ENCODE results near the gene HESX1. TPM values are rescaled to one million over a fixed set of nuclear protein-coding genes. Genes with fewer than 3 reads are reported as not detected.

Gene HESX1
- polyA plus RNA-seq, 3 donors from 2014 or later: not detected

DNA sequence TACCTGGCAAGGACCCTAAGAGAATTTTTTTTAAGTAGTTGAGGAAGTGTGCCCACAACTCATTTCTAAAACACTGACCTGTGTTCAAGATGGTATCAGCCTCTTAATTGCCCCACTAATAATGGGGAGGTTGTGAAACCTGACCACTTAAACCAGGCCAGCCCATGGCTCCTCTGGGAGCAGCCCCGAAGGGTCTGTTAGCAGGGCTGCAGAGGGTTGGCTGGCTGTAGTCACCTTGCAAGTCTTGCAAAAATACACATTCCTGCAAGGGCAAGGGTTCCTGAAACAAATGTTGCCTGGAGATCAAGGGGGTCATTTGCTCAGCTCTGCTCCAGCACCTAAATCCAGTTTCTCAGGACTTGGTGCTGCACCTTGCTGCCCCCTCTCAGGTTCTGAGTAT lies 37.9 kb downstream of the HESX1 start:
- Mint-ChIP-seq H3K27me3 (ENCODE audit: low read depth in 3 of 3) (peaks cover 16 to 31% (median 19%) of the 10 kb centered on the region in 3 donors), H3K27ac (no peak overlapping the region), H3K36me3 (no peaks in the 10 kb centered on the region), H3K4me1 (peaks cover 19 to 28% of the 10 kb centered on the region in 2 donors), H3K4me3 (no peak overlapping the region), H3K9me3 (no peaks in the 10 kb centered on the region)
- DNase-seq: no peak

GRCh38 chr3:57160765-57161538 lies 38.8 kb downstream of the HESX1 start:
- H3K4me1 Mint-ChIP-seq: peaks cover 19 to 25% of the 10 kb centered on the region in 2 donors
- H3K27ac Mint-ChIP-seq: no peak overlapping the region
- no peak for DNase-seq
- H3K9me3 Mint-ChIP-seq: peaks cover 0 to 3% (median 0%) of the 10 kb centered on the region in 6 donors
- H3K4me3 Mint-ChIP-seq: no peak overlapping the region
- no peaks in the 10 kb centered on the region for H3K36me3 Mint-ChIP-seq
- H3K27me3 Mint-ChIP-seq (ENCODE audit: low read depth in 3 of 3): peaks cover 13 to 30% (median 15%) of the 10 kb centered on the region in 3 donors

GRCh38 chr3:57160076-57160764 lies 39.6 kb downstream of the HESX1 start:
- H3K4me3 Mint-ChIP-seq: no peak overlapping the region

GRCh38 chr3:57158813-57159738 lies 40.7 kb downstream of the HESX1 start:
- Mint-ChIP-seq H3K4me3 (peak overlapping the region in 4 of 5 donors; percentile 1 to 59 (median 40)), H3K27ac (no peak overlapping the region), H3K9me3 (peaks cover 0 to 3% (median 0%) of the 10 kb centered on the region in 6 donors), H3K4me1 (peaks cover 13 to 14% of the 10 kb centered on the region in 2 donors), H3K27me3 (ENCODE audit: low read depth in 3 of 3) (peaks cover 8 to 22% (median 10%) of the 10 kb centered on the region in 3 donors), H3K36me3 (no peaks in the 10 kb centered on the region)
- peak in 1 of 3 donors; percentile 10 for DNase-seq

More at GRCh38 chr3:57160076-57160764, 39.6 kb downstream of the HESX1 start:
- Mint-ChIP-seq H3K27me3 (ENCODE audit: low read depth in 3 of 3) (peaks cover 8 to 23% (median 12%) of the 10 kb centered on the region in 3 donors), H3K36me3 (no peaks in the 10 kb centered on the region), H3K9me3 (peaks cover 0 to 3% (median 0%) of the 10 kb centered on the region in 6 donors), H3K27ac (no peak overlapping the region), H3K4me1 (peaks cover 17 to 19% of the 10 kb centered on the region in 2 donors)
- no peak for DNase-seq

DNA sequence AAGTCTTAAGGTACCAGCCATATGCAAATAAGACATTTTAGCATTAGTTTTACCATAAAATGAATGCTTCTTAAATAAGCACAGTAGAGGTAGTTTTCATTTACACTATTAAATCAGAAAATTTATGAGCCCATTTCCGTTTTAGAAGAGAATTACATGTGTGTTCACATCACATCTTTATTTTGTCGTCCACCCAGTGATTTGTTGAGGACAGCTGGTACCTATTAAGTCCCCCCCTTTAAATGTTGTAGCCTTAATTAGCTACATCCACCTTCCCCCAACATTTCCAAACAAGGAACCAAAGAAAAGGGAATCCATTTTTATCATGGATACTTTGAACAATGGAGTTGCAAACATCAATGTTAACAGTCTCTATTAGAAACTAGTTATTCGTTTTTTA lies 41.5 kb downstream of the HESX1 start:
- peaks cover 0 to 3% (median 0%) of the 10 kb centered on the region in 6 donors for H3K9me3 Mint-ChIP-seq
- peaks cover 11 to 12% of the 10 kb centered on the region in 2 donors for H3K4me1 Mint-ChIP-seq
- no peak overlapping the region for H3K27ac Mint-ChIP-seq
- no peak for DNase-seq
- peaks cover 7 to 22% (median 8%) of the 10 kb centered on the region in 3 donors for H3K27me3 Mint-ChIP-seq (ENCODE audit: low read depth in 3 of 3)
- H3K36me3 Mint-ChIP-seq: no peaks in the 10 kb centered on the region
- no peak overlapping the region for H3K4me3 Mint-ChIP-seq

DNA sequence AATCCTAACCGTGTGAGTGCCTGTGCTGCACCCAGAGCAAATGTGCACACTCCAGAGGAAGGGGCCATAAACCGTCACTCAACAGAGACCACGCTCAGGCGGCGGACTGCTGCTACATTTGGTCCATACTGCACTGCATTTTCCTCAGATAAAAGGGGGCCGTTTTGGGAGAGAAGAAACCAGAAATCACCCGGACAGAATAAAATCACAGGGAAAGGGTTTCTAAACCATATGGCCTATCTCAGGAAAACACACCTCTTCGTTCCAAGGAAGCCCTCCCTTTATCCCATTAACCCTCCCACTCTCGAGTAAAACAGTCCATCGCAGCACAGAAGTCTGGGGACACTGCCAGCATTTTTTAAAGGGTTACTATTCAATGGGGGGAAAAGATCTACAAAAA lies 42.2 kb downstream of the HESX1 start:
- Mint-ChIP-seq H3K4me3 (no peak overlapping the region), H3K36me3 (no peaks in the 10 kb centered on the region), H3K27me3 (ENCODE audit: low read depth in 3 of 3) (peaks cover 6 to 14% (median 7%) of the 10 kb centered on the region in 3 donors), H3K27ac (no peak overlapping the region), H3K4me1 (peaks cover 11 to 12% of the 10 kb centered on the region in 2 donors), H3K9me3 (peaks cover 0 to 3% (median 0%) of the 10 kb centered on the region in 6 donors)
- no peak for DNase-seq

DNA sequence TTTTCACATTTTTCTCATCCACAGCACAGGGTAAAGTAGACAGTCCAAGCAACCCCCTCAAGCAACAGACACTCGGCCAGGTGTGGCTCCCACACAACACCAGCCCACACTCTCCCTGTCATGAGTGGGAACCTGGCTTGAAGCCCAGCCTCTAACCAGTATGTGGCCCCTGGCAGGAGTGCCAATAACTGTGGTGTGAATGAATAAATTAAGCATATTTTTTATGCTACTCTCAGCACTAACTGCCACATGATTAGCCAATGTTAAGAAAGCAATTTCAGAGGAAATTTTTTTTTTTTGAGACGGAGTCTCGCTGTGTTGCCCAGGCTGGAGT lies 44.5 kb downstream of the HESX1 start:
- Mint-ChIP-seq H3K4me1 (peaks cover 11 to 12% of the 10 kb centered on the region in 2 donors), H3K4me3 (no peak overlapping the region), H3K36me3 (no peaks in the 10 kb centered on the region), H3K27me3 (ENCODE audit: low read depth in 3 of 3) (peaks cover 1 to 8% (median 8%) of the 10 kb centered on the region in 3 donors), H3K27ac (no peak overlapping the region), H3K9me3 (peaks cover 0 to 3% (median 0%) of the 10 kb centered on the region in 6 donors)
- no peak for DNase-seq

GRCh38 chr3:57154470-57155309 lies 45.1 kb downstream of the HESX1 start:
- Mint-ChIP-seq H3K36me3 (no peaks in the 10 kb centered on the region), H3K4me3 (no peak overlapping the region), H3K4me1 (peaks cover 11 to 12% of the 10 kb centered on the region in 2 donors), H3K27ac (no peak overlapping the region), H3K9me3 (peaks cover 0 to 3% (median 0%) of the 10 kb centered on the region in 6 donors), H3K27me3 (ENCODE audit: low read depth in 3 of 3) (peaks cover 1 to 9% (median 8%) of the 10 kb centered on the region in 3 donors)
- DNase-seq: no peak

GRCh38 chr3:57152151-57153143 lies 47.3 kb downstream of the HESX1 start:
- Mint-ChIP-seq H3K27me3 (ENCODE audit: low read depth in 3 of 3) (peaks cover 1 to 6% (median 5%) of the 10 kb centered on the region in 3 donors), H3K36me3 (no peaks in the 10 kb centered on the region), H3K27ac (no peak overlapping the region), H3K4me3 (no peak overlapping the region), H3K4me1 (no peaks in the 10 kb centered on the region), H3K9me3 (peaks cover 0 to 3% (median 0%) of the 10 kb centered on the region in 6 donors)
- no peak for DNase-seq

DNA sequence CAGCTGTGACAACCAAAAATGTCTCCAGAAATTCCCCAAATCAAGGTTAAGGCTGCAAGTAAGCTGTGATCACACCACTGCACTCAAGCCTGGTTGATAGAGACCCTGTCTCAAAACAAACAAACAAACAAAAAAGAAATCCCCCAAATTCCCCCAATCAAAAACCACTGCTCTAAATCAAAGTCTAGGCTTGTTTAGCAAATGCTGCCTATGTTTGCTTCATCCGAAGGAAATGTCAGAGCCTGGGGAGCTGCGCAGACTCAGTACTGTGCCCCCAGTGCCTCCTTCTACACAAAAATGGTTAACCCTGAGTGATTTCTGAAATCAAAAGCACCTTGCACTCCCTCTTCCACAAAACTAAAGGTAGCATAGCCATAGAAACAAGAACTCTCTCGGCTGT lies 48.0 kb downstream of the HESX1 start:
- H3K27ac Mint-ChIP-seq: no peak overlapping the region
- H3K27me3 Mint-ChIP-seq (ENCODE audit: low read depth in 3 of 3): peaks cover 1 to 6% (median 5%) of the 10 kb centered on the region in 3 donors
- H3K4me3 Mint-ChIP-seq: no peak overlapping the region
- peaks cover 0 to 1% (median 0%) of the 10 kb centered on the region in 6 donors for H3K9me3 Mint-ChIP-seq
- no peaks in the 10 kb centered on the region for H3K4me1 Mint-ChIP-seq
- no peaks in the 10 kb centered on the region for H3K36me3 Mint-ChIP-seq
- DNase-seq: no peak

DNA sequence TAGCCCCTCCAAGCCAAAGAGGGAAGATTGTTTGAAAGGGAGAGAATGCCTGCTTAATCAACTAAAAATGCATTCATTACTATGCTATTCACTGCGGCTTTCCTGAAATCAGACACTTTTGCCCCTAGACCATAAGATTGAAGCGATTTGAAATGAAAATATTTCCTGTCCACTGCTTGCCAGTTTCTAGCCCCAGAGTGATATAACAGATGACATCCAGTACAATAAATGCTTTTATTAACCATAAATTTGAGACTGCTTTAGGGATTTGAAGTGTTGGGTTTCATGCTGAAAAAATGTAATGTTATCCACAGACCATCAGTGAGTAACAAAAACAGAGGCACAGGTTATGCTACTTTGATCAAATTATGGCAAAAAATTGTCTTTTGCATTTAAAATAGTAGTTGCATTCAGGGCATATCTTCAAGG lies 48.7 kb downstream of the HESX1 start:
- no peaks in the 10 kb centered on the region for H3K9me3 Mint-ChIP-seq
- H3K4me3 Mint-ChIP-seq: no peak overlapping the region
- H3K27me3 Mint-ChIP-seq (ENCODE audit: low read depth in 3 of 3): peaks cover 0 to 6% (median 5%) of the 10 kb centered on the region in 3 donors
- H3K4me1 Mint-ChIP-seq: no peaks in the 10 kb centered on the region
- H3K36me3 Mint-ChIP-seq: no peaks in the 10 kb centered on the region
- no peak for DNase-seq
- H3K27ac Mint-ChIP-seq: no peak overlapping the region

- Mint-ChIP-seq H3K9me3 (no peaks in the 10 kb centered on the region), H3K4me1 (no peaks in the 10 kb centered on the region), H3K27ac (no peak overlapping the region), H3K27me3 (ENCODE audit: low read depth in 3 of 3) (peaks cover 0 to 6% (median 5%) of the 10 kb centered on the region in 3 donors), H3K4me3 (no peak overlapping the region), H3K36me3 (no peaks in the 10 kb centered on the region)
- no peak for DNase-seq
These were observed 49.6 kb downstream of the HESX1 start for GRCh38 chr3:57150113-57150581.
